GM21825 (cell line): ENCODE data around the gene SPEM1.

Source experiments
- ATAC-seq: cut with Tn5 transposase; IDR thresholded peaks from one replicate; pipeline ENCODE4 v1.9.1; 2021; ENCODE audit warnings: mild to moderate bottlenecking, moderate library complexity; ENCODE audit not compliant: unreplicated experiment

SPEM1 gene

DNA sequence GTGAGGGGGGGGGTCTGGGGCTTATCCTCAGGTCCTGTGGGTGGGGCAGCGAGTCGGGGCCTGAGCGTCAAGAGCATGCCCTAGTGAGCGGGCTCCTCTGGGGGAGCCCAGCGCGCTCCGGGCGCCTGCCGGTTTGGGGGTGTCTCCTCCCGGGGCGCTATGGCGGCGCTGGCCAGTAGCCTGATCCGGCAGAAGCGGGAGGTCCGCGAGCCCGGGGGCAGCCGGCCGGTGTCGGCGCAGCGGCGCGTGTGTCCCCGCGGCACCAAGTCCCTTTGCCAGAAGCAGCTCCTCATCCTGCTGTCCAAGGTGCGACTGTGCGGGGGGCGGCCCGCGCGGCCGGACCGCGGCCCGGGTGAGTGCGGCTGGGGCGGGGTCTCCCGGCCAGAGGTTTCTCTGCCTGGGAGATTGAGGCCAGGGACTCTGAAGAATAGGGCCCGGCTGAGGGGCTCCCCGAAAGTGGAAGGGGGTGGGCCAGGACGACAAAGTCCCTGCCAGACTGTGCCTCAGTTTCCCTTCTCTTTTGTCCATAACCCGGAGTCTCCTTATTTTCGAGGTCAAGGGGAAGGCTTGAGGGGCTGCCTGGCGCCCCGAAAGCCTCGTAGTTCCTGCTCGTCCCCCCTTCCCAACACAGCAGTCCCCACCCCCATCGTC lies 19.5 kb downstream of the SPEM1 start, which contains the start of gene FGF11:
Gene FGF11, plus strand, starts transcription at position 51 of the 651 bp plus-strand sequence. Its CDS starts 109 bp downstream, at position 160.
- ATAC-seq, result no peak

GRCh38 chr17:7440113-7440833 lies 20.1 kb downstream of the SPEM1 start:
- ATAC-seq, result no peak

DNA sequence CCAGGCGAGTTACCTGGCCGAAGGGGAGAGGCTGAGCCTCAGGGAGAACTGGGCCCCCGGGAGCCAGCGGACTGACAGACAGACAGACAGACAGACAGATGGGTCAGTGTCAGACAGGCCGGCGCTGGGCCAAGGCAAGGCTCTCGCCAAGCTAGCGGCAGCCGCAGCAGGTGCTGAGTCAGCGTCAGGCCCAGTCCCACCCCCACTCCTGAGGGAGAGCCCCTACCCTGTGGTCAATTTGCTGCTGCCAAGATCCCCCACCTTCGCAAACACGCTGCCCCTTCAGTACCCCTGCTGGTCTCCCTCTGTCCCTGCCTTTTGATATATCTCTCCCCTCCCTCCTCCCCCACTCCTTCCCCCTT lies 20.7 kb downstream of the SPEM1 start:
- no peak for ATAC-seq

DNA sequence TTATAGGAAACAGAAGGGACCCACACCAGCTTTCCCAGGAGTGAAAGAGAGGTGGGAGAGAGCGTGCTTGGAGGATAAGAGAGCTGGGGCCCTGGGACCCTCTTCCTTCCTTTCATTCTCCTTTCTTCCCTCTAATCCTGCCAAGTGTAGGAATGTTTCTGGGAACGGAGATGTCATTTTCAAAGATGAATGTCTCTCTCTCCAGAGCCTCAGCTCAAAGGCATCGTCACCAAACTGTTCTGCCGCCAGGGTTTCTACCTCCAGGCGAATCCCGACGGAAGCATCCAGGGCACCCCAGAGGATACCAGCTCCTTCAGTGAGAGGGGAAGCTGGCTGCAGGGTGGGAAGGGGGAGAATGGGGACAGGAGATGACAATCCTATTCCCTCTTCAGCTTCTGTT lies 21.1 kb downstream of the SPEM1 start:
- no peak for ATAC-seq

DNA sequence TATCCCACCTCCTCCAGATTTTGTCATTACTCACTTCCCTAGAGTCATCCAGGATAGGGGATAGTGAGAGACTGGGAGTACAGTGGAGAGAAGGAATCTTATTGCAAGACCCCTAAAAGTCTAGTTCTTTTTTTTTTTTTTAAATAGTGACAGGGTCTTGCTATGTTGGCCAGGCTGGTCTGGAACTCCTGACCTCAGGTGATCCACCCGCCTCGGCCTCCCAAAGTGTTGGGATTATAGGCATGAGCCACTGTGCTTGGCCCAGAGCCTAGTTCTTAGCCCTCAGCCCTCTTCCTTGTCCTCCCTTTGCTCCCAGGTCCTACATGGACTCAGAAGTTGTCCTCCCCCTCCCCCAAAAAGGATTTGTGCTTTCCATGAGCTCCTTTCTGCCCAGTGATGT lies 22.0 kb downstream of the SPEM1 start:
- no peak for ATAC-seq

GRCh38 chr17:7443499-7444485 lies 23.7 kb downstream of the SPEM1 start:
- ATAC-seq, result no peak

GRCh38 chr17:7444682-7445618 lies 24.8 kb downstream of the SPEM1 start, which contains the start of gene CHRNB1:
CHRNB1 (plus strand) TSS chr17:7445061; CDS start chr17:7445128, 67 bp downstream.
- ATAC-seq, result peak; percentile 52

DNA sequence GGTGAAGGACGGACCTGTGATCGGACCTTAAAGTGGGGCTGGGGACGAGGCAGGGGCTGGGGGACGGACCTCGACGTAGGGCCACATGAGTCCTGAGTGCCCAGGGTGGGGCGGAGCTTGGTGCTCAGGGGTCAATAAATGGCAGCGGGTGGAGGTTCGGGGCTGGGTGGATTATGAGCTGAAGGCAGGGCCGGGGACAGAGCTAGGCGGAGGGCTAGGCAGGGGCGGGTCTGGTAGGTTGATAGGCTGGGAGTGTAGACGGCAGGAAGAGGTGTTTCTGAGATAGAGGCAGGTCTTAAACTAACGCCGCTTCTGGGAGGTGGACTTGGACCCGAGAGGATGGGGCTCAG lies 25.5 kb downstream of the SPEM1 start:
- no peak for ATAC-seq

- ATAC-seq, result no peak
These were observed 28.3 kb downstream of the SPEM1 start for GRCh38 chr17:7448461-7448860.

DNA sequence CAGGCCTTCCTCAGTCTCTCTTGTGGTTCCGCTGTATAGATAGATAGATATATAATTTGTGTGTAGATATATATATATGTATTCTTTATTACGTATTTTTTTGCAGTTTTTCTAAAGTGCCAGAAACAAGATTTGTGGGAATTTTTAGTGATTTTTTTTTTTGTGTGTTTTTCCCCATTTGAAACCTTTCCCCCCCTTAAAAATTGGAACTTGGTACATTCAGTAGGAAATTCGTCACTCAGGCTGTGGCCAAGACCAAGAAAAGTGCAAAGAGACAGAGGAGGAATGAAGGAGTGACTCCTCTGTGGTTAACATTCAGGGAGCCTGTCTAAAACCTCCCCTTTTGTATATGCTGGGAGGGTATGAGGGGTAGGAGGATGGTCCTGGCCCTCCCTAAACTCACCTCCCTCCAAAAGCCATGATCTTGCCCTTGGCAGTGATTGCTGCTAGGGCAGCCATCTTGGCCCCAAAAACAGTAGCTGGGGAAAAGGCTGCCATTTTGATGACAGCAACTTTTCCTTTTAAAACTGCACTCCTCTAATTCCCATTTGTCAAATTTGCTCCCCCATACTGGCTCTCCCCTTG lies 39.9 kb downstream of the SPEM1 start:
- no peak for ATAC-seq

DNA sequence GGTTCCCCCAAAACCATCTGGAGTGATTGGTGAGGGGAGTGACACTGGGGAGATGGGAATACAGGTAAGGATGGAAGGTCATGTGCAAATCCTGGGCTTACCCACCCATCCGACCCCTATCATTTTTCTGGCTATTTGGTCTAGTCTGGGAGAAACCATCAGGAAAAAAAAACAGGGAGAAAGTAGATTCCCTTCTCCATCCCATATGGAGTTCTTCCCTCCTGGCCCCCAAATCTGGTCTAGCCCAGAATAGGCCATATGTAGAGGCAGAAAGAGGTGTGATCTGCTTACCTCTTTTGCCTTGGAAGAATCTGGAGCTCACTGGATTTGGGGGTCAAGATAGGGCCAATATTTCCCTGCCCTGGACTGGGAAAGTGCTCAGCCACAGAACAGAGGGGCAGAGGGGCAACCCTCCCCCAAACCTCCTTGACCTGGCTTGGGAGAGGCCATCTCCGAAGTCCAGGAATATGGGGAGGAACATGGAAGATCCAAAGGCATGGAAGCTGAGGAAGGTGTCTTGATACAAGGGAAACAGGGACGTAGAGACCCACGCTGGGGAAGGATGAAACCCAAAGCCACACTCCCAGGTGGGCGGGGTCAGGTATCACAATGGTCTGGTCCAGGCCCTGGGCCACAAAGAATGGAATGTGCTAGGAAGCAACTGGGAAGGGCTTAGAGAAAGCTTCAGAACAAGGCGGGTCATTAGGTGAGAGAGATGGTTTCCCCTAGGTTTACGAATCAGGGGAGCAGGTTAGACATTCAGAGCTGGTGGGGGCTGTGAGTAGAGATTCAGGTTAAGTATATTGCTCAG lies 40.9 kb downstream of the SPEM1 start:
- ATAC-seq, result no peak

GRCh38 chr17:7462474-7463371 lies 42.6 kb downstream of the SPEM1 start:
- ATAC-seq, result no peak

GRCh38 chr17:7463372-7463846 lies 43.3 kb downstream of the SPEM1 start:
- ATAC-seq, result no peak

DNA sequence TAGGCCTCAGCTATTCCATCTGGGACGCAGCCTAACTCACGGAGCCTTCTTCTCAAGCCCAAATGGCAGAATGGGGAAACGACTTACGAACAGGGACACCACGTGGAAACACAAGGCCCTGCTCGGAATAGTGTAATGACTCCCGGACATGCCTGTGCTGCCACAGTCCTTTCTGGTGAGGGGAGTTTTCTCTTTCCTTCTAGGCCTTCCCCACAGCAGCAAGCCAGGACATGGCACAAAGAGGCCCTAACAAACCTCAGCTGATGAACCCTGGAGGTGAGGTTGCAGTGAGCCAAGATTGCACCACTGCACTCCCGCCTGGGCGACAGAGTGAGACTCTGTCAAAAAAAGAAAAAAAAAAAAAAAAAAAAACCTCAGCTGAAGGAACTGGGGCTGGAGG lies 44.0 kb downstream of the SPEM1 start:
- ATAC-seq, result no peak

DNA sequence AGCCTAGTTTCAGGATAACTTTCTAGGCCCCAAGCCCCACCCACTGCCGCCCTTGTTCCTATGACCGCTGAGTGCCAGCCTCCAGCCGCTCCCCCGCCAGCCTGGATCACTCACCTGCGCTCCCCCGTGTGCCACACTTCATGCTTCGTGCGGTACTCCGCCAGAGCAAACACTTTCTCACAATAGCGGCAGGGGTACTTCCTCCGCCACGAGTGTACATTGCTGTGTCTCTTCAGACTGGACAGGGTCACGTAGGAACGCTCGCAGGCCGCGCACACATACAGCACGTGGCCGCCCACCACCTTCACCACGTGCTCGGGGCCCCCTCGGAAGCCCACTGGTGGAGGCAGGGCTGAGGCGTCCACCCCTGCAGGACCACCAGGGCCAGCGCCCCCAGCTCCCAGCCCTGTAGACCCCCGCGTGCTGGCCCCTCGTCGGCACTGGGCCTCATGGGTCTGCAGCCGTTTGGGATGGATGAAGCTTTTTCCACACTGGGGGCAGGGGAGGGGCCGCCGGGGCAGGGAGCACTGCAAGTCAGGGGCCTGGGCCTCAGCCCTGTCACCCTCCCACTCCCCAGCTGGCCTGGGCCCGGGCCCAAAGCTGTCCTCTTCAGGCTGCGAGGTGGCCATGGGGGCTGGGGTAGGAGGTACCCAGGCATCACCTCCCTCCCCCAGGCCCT lies 45.6 kb downstream of the SPEM1 start:
- ATAC-seq, result no peak

- no peak for ATAC-seq
These were observed 46.2 kb downstream of the SPEM1 start for GRCh38 chr17:7466318-7466638.

DNA sequence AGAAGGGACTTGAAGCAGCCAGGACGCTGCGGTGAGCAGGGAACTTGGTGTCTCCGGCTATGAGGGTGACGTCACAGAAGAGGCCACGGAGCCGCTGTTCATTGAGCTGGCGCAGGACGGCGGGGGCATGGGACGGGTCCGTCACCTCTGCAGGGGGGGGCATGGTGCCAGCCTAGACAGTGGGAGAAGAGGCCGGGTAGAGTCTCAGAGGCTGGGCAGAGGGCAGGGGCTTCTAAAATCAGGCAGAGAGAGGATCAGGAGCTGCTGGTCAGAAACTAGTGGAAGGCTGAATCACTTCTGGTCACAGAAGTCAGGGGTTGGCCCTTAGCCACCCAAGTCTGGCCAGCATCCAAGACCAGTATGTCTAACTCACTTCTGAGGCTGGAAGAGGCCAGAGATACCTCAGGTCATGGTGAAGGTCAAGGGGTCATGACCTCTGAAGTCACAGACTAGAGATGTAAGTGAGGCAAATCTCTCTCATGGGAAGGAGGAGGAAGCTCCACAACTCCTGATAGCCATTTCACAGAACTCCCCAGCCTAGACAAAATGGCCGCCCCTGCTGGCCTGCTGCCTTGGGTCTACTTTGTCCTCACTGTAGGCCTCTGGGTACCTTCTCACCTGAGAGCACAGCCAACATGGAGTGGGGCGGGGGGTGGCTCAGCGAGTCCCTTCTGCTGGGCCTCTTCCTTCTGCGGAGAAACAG lies 46.7 kb downstream of the SPEM1 start:
- no peak for ATAC-seq
